Kidney (tissue), 14 donors: ENCODE results near the gene GNL2. TPM values are rescaled to one million over a fixed set of nuclear protein-coding genes. Genes with fewer than 3 reads are reported as not detected.

ENCODE experiments used
- DNase-seq, 5 donors: peaks; one replicate each; pipeline ENCODE4 v3.0.0-alpha.2; 2013 to 2020
- FAIRE-seq: peaks from 2 replicates; lab custom pipeline; 2012; peaks lifted over from hg19 to GRCh38; lab: Jason Lieb, UNC
- H3K27ac ChIP-seq, 2 donors: one replicate each; pipeline ENCODE4 v1.7.0; 2013; ENCODE audit warnings: low read depth in 2 of 2, low read length in 2 of 2, inconsistent platforms in 1 of 2
- H3K27me3 ChIP-seq: one replicate; pipeline ENCODE4 v1.7.1; 2013; ENCODE audit warnings: low read length, inconsistent platforms; ENCODE audit not compliant: control insufficient read depth, insufficient read depth
- H3K36me3 ChIP-seq, 3 donors: one replicate each; pipeline versions ENCODE4 v1.7.0 to v1.7.1; 2013; ENCODE audit warnings: low read length in 3 of 3, control low read depth in 1 of 3, inconsistent platforms in 1 of 3; ENCODE audit not compliant: insufficient read depth in 3 of 3, control insufficient read depth in 2 of 3
- H3K4me1 ChIP-seq, 3 donors: one replicate each; pipeline versions ENCODE4 v1.7.0 to v1.7.1; 2013; ENCODE audit warnings: low read length in 3 of 3, inconsistent platforms in 1 of 3, low read depth in 1 of 3; ENCODE audit not compliant: control insufficient read depth in 2 of 3, insufficient read depth in 2 of 3
- H3K4me3 ChIP-seq, 3 donors: one replicate each; pipeline versions ENCODE4 v1.7.0 to v1.8.1; 2013; ENCODE audit warnings: low read length in 3 of 3, control low read depth in 1 of 3, inconsistent platforms in 1 of 3
- H3K9ac ChIP-seq, 3 donors: one replicate each; pipeline versions ENCODE4 v1.7.0 to v1.7.1; 2013; ENCODE audit warnings: low read length in 3 of 3, control low read depth in 1 of 3, inconsistent platforms in 1 of 3
- H3K9me3 ChIP-seq, 3 donors: one replicate each; pipeline versions ENCODE4 v1.7.0 to v1.7.1; 2013; ENCODE audit warnings: low read length in 3 of 3, control low read depth in 1 of 3, inconsistent platforms in 1 of 3; ENCODE audit not compliant: control insufficient read depth in 2 of 3, insufficient read depth in 1 of 3
- intact Hi-C: fragments of 100-400 bp; cut with DNase I; formaldehyde crosslinking; loops from one replicate; pipeline ENCODE4 v1.11.1; 2022
- polyA plus RNA-seq: library from polyadenylated mRNA; stranded (reverse); fragments of 350-450 nt; fragmentation: Illumina TruSeq; extraction: RNeasy Lipid Tissue Mini Kit (QIAGEN cat#74804); gene quantifications from one replicate; pipeline ENCODE4 v1.2.3, GENCODE V29; 2014; ENCODE audit warnings: low read depth, low replicate concordance; ENCODE audit not compliant: insufficient read depth
- total RNA-seq: library from RNA; stranded (reverse); fragmentation: NEBNext Ultra II Directional; extraction: Animal tissue kit (Norgen Biotek cat#: 25700); gene quantifications from one replicate; pipeline ENCODE4 v1.2.1, GENCODE V29; 2021
- TF ChIP-seq, protein P1 (sequence below): IDR thresholded peaks from 3 replicates; pipeline ENCODE4 v1.5.1; 2012; ENCODE audit warnings: mild to moderate bottlenecking, moderate library complexity, borderline replicate concordance; ENCODE audit not compliant: insufficient read depth; ENCODE audit errors: extremely low read depth
- donor health status: control.
- donor health status: control.
- donor health status: control.
- donor health status: control.
- donor health status: control.
- donor health status: DM: yes; HTN: yes; CAD: no.
- donor health status: Normal renal cell carcinoma (clear cell type).

GNL2 gene
- total and polyA plus RNA-seq, 2 donors from 2014 or later, result 35.9 to 36.7 TPM

DNA sequence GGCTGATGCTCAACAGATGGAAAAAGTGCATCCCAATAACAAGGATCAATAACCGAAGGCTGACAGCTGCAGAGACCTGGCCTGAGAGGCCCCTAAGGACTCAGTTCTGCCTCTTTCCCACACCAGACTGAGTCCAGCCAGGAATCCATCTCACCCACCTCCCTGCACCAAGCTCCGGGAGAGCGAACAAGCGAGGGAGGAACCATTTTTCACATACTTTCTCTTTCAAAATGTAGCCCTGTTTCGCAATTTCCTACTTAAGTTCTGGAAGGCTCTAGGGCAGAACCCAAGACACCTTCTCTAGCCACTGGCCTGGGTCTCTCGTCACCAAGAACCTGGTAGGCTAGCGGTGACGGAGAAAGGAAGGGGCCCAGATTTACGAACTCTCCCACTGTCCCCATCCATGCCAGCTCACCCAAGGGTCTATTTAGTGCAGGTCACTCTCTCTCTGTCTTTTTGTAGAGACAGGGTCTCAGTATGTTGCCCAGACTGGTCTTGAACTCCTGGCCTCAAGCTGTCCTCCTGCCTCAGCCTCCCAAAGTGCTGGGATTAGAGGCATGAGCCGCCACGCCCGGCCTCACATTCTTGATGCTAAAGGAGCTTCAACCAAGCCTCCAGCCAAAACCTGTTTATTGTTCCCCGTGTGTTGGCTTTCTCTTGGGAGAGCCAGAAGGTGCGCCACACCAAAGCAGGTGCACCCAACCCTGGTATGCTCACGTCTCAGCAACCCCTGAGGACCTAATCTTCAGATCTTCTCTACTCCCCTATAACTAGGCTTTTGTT is 10.9 kb upstream of the GNL2 start:
- Histone ChIP-seq H3K36me3 (no peaks in the 10 kb centered on the region), H3K27ac (no peak overlapping the region), H3K9ac (no peak overlapping the region), H3K9me3 (no peaks in the 10 kb centered on the region), H3K4me1 (no peaks in the 10 kb centered on the region), H3K4me3 (no peak overlapping the region), H3K27me3 (no peaks in the 10 kb centered on the region)
- DNase-seq (no peak), FAIRE-seq (no peak)
- TF ChIP-seq, protein P1, sequence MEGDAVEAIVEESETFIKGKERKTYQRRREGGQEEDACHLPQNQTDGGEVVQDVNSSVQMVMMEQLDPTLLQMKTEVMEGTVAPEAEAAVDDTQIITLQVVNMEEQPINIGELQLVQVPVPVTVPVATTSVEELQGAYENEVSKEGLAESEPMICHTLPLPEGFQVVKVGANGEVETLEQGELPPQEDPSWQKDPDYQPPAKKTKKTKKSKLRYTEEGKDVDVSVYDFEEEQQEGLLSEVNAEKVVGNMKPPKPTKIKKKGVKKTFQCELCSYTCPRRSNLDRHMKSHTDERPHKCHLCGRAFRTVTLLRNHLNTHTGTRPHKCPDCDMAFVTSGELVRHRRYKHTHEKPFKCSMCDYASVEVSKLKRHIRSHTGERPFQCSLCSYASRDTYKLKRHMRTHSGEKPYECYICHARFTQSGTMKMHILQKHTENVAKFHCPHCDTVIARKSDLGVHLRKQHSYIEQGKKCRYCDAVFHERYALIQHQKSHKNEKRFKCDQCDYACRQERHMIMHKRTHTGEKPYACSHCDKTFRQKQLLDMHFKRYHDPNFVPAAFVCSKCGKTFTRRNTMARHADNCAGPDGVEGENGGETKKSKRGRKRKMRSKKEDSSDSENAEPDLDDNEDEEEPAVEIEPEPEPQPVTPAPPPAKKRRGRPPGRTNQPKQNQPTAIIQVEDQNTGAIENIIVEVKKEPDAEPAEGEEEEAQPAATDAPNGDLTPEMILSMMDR, result no peak
- intact Hi-C loops, result no loop called here

DNA sequence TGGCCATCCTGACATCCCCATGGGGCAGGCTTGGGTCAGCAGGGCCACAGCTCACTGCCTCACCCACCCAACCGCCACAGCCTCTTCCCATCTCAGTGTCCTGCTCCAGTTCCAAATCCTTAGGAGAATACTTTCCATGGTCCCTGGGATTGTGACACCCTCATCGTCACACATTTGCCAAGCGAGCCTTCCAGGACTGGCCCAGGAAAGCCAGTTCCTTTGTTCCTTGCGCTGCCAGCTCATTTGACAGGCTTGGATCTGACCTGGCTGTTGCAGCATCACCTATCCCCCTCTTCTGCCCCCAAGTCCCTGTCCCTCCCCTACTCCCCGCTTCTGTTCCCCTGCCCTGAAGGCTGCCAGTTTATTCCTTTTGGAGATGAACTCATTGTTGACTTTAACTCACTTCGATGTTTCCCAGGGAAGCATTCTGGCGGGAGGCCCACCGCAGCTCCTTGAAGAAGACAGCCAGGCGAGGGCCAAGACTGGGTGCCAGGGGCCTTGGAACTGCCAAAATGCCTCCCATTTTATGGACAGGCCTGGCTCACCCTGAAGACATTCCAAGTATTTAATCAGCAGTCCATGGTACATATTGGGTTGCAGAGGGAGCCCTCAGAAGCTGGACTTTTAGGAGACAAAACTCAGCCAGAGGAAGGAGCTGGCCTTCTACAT is 10.2 kb upstream of the GNL2 start:
- FAIRE-seq, result no peak
- H3K4me1 ChIP-seq, result no peaks in the 10 kb centered on the region
- H3K36me3 ChIP-seq, result no peaks in the 10 kb centered on the region
- TF ChIP-seq, protein P1, result no peak
- intact Hi-C loops, result no loop called here
- no peaks in the 10 kb centered on the region for H3K9me3 ChIP-seq
- H3K27me3 ChIP-seq, result no peaks in the 10 kb centered on the region
- no peak overlapping the region for H3K4me3 ChIP-seq
- no peak overlapping the region for H3K9ac ChIP-seq
- DNase-seq, result no peak
- H3K27ac ChIP-seq, result no peak overlapping the region

DNA sequence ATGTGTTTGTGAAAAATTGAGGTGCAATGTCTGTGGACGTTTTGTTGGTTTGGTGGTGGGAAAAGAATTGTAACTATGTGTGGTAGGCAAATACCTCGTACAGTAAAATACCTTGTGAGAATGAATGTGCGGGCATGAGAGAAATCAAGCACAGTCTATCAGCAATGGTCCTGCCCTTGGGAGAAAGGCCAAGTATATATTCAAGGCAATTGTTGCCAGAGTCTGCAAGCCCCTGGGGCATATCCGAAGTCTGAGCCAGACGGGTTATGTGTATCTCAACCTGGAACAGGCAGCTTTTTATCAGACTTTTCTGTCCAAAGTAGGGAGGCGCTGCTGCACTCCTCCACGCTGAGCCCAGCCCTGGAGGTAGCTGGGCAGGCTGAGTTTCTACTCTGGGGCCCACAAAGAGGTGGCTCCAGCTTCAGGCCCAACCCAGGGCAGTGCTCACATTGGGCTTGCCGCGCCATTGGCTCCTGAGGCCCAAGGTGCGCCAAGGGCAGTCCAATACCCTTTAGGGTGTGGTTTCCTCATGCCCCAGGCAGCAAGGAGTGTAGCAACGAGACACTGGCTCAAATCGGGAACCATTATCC is 9.4 kb upstream of the GNL2 start:
- TF ChIP-seq, protein P1, result no peak
- Histone ChIP-seq H3K9ac (no peak overlapping the region), H3K9me3 (no peaks in the 10 kb centered on the region), H3K36me3 (no peaks in the 10 kb centered on the region), H3K4me1 (no peaks in the 10 kb centered on the region), H3K4me3 (no peak overlapping the region), H3K27me3 (no peaks in the 10 kb centered on the region), H3K27ac (no peak overlapping the region)
- FAIRE-seq, result no peak
- intact Hi-C loops, result no loop called here
- no peak for DNase-seq
